GM21737 (cell line): ENCODE measurements around the gene COLEC11.
"Not testable (repeated sequence)": the region's sequence is repeated elsewhere in the genome, so short reads cannot be mapped to it uniquely, and the experiment has no call there.

Experiments
- ATAC-seq: cut with Tn5 transposase; IDR thresholded peaks from one replicate; pipeline ENCODE4 v1.9.1; 2021; ENCODE audit warnings: mild to moderate bottlenecking, moderate library complexity; ENCODE audit not compliant: unreplicated experiment

The COLEC11 gene

GRCh38 chr2:3604207-3604877 is 9.4 kb downstream of the COLEC11 start:
- ATAC-seq: no peak

DNA sequence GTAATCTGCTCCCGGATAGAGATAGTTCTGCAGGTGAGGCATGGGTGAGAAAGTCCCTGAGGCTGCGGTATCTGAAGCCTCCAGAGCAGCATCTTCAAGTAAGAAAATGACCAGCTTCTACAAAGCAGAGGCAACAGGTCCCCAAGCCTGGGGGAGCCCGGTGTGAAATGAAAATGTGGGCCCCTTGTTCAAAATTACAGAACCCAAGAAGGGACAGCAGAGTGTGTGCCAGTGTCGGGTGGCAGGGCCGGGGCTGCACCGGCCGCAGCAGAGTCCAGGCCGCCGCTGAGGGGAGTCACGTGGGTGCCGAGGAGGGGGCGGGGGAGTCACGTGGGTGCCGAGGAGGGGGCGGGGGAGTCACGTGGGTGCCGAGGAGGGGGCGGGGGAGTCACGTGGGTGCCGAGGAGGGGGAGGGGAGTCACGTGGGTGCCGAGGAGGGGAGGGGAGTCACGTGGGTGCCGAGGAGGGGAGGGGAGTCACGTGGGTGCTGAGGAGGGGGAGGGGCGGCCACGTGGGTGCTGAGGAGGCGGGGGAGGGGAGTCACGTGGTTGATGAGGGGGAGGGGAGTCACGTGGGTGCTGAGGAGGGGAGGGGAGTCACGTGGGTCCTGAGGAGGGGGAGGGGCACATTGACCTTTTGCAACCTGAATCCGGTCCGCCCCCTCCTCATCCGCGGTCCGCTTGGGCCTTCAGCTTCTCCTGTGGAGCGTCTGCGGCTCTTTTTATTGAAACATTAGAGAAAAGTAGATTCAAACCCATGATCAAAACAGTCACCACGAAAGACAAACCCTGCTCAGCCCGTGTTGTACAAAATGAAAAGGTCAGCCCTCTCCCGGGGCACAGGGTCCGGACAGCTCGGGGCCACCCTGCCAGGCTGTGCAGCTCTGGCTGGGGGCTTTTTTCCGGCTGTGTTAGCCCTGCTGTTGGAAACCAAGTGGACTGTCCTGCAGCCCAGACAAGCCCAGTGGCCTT is 10.4 kb downstream of the COLEC11 start:
- ATAC-seq: no peak

DNA sequence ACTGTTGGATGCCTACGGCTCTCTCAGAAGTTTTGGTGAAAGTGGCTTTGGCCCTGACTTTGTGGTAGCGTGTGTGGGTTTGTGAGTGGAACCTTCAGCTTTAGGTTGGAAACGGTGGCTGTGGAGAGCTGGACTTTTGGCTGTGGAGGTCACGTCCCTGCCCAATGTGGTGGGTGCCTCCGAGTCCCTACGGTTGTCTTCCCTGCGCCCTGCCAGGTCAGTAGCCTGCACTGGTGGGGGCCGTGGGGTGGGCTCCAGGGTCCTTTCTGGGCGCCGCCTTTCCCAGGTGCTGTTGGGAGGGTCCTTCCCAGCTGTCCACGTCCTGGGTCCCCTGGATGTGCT is 11.1 kb downstream of the COLEC11 start:
- no peak for ATAC-seq

DNA sequence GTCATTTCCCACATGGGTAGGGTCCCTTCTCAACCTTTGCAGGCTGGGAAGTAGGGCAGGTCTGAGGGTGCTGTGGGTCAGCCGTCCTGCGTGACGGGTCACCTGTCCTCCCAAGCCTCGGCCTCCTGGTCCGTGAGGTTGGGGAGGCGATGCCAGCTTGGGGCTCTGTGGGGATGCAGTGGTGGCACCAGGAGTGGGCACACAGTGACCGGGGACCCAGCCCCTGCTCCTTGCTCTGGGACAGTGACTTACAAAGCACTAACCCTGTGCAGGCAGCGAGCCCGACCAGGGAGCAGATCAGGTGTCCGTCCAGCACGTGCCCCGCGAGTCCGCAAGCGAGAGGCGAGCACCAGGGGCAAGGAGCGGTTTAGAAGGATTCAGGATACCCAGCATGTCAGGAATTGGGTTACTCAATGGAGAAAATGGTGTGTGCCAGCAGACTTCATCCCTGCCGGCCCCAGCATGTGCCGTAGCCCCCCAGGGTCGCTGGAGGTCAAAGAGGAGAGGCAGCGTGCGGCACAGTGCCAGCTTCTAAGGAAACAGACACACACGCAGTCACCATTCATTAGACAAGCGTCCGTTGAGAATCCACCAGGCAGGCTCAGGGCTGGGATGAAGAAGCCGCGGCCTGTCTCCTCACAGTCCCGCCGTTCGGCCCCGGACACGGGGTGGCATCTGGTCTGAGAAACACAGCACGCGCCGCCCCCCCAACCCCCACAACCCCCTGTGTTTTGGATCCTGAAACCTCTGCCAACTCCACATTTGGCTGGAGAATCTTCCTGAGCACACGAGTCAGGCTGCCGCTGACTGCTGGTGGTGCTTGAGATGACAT is 11.7 kb downstream of the COLEC11 start:
- no peak for ATAC-seq

DNA sequence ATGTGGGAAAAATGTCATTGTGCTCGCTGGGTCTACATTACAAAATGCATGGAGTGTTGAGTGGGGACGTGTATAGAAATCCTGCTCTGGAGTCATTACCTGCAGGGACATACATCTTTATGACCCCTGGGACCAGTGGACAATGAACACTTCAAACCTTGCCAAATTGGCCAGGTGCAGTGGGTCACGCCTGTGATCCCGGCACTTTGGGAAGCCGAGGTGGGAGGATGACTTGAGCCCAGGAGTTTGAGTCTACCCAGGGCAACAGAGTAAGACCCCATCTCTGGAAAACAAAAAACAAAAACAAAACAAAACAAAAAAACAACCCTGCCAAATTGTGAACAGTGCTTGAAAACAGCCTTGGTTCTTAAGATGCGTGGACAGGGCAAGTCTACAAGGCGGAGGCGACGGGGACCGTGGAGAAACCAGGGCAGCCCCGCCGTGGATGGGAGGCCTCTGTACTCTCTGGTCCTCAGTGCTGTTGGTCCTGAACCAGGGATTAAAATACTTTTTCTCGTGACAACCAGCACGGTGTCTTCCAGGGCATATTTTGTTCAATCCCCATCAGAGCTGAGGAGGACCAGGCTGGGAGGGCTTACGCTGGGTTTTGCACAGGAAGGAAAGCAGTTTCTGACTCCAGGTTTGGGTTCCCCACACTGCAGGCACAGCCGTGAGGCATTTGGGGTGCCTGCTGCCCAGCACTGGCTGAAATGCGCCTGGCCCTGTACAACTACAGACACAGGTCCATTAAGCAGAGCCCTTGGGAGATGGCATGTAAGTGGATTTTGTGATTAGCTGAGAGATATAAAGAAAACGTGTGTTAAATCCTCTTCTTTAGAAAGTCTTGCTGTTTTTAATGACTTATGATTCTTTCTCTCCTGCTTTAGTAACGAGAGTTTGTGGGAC is 13.7 kb downstream of the COLEC11 start:
- no peak for ATAC-seq

GRCh38 chr2:3609279-3609673 is 14.4 kb downstream of the COLEC11 start:
- peak; percentile 62 for ATAC-seq

DNA sequence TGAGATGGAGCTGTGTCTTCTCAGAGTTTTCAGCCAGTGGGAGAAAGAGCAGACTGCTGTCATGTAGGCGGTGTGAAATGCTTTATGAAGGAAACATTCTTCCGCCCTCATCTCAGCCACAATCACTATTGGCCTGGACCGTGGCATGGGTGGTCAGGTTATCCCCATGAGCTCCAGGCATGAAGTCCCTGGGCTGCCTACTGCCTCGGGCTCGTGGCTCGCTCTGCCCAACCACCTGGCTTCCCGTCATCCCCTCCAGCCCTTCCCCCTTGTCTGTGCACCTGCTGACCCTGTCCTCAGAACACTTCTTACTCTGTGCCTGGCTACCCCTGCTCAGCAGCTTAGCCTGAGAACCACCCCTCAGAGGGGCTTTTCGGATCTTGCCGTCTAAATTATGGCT is 15.5 kb downstream of the COLEC11 start:
- no peak for ATAC-seq

DNA sequence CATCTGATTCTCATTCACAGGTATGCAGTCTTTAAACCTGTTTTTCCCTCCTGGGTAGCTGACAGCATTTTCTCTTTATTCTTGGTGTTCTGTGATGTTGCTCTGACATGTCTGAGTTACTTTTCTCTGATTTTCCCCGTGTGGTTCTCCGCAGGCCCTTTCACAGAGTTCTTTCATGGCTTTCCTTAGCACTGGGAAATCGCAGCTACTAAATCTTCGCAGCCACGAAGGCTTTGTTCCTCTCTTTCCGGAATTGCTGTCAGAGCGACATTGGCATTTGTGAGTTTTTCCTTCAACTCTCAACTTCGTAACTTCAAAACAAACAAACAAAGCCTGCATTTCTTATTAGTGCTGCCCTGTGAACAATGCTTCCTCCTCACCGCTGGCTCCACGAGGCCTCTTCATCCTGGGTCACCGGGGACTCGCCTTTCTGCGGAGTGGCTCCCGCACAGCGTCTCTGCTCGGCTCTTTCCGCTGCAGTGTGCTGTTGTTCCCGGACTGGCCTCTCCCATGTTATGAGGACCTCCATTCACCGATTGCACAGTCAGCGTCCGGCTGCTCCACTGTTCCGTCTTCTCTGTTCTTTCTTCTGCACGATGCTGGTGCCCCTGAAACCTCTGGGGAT is 16.1 kb downstream of the COLEC11 start:
- no peak for ATAC-seq

DNA sequence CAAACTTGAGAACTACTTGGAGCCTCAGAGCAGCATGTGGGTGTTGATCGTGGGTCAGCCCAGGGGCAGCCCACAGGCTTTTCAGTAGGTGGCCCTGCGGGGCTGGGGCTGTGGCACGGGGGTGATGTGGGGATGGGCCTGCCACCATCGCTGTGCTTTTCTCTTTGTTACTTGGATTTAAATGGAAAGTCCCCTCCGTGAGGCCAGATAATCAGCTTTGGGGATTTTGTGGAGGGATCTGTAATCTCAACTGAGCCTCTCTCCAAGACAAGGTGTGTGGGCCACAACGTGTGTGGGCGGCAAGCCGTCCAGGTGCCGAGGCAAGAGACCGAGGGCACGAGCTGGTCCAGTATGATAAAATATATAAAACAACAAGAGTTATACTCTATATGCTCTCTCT is 16.7 kb downstream of the COLEC11 start:
- ATAC-seq: no peak

DNA sequence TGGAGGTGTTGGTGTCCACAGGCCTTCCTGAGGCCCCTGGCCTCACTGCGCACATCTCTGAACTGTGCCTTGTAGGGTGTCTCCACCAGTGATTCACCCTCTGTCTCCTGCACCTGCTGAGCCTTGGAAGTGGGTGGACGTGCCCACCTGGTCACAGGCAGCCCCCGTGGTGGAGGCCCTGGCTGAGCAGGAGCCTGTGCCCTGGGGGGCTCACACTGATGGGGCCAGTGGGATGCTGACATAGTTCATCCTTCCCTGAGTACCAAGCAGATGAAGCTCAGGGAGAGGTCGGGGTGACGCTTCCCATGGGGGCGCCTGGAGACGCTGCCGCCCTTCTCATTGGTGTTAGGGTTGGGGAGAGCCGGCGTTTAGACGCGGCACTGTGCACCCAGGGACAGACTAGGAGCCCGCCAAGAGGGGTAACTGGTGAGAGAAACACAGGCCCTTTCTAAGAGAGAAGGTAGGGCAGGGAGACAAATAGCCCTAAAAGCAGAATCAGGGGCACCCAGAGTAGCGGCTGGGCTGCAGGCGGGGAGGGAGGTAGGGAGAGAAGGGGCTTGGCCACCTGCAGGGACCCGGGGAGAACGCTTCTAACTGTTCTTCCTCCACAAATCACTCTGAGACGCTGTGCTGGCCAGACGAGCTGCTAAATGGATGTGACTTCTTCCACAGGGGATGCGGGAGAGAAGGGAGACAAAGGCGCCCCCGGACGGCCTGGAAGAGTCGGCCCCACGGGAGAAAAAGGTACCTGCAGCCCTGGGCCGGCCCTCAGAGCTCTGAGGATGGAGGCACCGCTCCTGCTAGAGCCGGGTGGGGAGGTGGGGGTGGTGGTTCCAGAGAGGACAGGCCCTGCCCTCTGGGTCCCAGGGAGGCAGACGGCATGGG is 18.0 kb downstream of the COLEC11 start:
- ATAC-seq: no peak

DNA sequence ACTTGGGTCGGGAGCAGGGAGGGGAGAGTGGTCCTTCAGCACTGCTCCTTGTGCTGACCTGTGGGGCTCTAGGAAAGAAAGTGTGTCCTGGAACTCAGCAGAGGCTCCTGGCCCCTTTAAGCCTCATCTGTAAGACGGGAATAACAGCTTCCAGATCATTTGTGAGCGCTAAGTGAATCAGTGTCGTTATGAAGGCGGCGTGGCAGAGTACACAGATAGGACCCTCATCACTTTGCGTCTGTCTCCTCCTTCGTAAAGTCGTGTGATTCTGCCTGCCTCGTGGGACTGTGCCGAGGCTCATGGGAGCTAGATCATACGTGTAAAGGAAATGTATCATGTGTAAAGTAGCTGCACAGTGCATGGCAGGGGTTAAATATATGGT is 18.6 kb downstream of the COLEC11 start:
- no peak for ATAC-seq

GRCh38 chr2:3614743-3615142 is 19.8 kb downstream of the COLEC11 start:
- not testable (repeated sequence) for ATAC-seq

DNA sequence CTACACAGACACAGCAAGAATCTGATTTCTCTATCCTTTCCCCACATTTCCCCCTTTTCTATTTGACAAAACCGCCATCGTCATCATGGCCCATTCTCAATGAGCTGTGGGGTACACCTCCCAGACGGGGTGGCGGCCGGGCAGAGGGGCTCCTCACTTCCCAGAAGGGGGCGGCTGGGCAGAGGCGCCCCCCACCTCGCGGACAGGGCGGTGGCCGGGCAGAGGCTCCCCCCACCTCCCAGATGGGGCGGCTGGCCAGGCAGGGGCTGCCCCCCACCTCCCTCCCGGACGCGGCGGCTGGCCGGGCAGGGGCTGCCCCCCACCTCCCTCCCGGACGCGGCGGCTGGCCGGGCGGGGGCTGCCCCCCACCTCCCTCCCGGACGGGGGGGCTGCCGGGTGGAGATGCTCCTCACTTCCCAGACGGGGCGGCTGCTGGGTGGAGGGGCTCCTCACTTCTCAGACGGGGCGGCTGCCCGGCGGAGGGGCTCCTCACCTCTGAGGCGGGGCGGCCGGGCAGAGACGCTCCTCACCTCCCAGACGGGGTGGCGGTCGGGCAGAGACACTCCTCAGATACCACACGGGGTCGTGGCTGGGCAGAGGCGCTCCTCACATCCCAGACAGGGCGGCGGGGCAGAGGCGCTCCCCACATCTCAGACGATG is 20.8 kb downstream of the COLEC11 start:
- ATAC-seq: not testable (repeated sequence)

DNA sequence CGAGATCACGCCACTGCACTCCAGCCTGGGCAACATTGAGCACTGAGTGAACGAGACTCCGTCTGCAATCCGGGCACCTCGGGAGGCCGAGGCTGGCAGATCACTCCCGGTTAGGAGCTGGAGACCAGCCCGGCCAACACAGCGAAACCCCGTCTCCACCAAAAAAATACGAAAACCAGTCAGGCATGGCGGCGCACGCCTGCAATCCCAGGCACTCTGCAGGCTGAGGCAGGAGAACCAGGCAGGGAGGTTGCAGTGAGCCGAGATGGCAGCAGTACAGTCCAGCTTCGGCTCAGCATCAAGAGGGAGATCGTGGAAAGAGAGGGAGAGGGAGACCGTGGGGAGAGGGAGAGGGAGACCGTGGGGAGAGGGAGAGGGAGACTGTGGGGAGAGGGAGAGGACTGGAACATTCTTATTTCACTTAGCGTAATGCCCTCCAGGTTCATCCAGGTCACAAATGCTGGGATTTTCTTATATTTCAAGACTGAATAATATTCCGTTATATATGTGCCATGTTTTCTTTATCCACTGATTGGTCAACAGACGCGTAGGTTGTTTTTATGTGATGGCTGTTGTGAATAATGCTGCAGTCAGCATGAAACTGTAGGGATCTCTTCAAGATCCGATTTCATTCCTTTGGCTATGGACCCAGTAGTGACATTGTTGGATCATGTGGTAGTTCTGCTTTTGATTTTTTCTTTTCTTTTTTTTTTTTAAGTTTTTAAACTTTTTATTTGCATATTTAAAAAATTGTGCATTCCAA is 21.7 kb downstream of the COLEC11 start:
- ATAC-seq: not testable (repeated sequence)

DNA sequence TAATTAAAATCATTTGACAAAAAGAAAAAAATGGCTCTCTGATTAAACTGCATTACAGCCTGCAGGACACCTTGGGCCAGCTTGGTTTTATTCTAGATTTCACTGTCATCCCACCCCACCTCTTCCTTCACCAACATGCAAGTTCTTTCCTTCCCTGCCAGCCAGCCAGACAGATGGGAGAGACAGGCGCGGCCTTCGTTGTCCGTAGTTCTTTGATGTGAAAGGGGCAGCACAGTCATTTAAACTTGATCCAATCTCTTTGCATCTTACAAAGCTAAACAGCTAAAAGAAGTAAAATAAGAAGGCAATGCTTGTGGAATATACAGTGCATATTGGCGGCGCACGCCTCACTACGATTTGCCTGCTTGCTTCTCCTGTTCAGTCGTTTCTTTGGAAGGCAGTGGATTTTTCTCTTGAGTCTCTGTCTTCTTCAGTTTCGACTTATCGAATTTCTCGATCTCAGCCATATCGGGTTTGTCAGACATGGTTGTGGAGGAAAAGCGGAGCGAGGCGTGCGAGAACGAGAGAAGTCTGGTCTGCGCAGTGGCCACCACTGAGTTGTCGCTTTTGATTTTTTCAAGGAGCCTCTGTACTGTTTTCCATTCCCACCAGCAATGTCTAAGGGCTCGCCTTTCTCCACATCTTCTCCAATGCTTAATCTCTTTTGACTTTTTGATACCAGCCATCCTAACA is 22.4 kb downstream of the COLEC11 start:
- ATAC-seq: no peak

GRCh38 chr2:3618367-3618766 is 23.5 kb downstream of the COLEC11 start:
- ATAC-seq: no peak

GRCh38 chr2:3619033-3619432 is 24.1 kb downstream of the COLEC11 start:
- ATAC-seq: no peak
